GM18507 (cell line): ENCODE data around the gene SCN8A.
"Not testable (repeated sequence)": the region's sequence is repeated elsewhere in the genome, so short reads cannot be mapped to it uniquely, and the experiment has no call there.

Experiments used
- DNase-seq: peaks from one replicate; pipeline ENCODE4 v3.0.0; 2011; ENCODE audit warnings: low read depth; ENCODE audit not compliant: insufficient read length; ENCODE audit errors: extremely low spot score
- FAIRE-seq: peaks from 2 replicates; lab custom pipeline; 2011; peaks lifted over from hg19 to GRCh38; lab: Jason Lieb, UNC

The SCN8A gene

DNA sequence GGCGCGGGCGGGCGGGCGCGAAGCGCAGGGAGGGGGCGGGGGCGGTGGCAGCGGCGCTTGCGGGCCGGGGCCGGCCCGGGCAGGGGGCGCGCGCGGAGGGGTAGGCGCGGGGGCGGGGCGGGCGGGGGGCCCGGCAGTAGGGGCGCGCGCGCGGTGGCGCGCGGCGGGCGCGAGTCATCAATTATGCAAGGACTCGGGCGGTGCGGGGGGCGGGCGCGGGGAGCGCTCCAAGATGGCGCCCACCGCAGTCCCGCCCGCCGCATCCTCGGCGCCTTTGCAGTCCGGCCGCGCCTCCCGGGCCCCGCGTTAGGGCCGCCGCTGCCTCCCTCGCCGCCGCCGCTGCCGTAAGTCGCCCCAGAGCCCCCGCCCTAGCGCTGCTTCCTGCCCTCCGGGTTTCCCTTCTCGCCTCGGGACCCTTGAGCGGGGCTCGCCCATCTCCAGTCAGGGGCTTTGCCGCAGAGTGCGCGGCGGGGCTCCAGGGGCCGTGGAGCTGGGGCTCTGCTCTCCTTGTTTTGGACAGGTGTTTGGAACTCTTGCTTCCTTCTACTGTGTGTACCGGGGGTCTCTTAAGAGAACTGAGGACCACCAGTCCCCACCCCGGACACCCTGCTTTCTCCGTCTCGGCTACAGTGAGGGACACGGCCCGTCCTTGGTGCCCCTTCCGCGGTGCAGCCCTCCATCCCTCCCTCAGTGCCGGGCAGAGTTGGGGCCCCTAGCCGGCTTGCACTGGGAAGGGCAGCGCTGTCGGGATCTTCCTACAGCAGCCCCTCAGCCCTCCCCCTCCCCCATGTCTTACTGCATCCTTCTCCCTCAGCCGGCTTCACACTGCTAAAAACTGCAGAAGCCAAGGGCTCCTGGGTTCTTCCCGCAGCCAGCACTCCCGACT lies at the start of gene SCN8A:
Gene SCN8A, plus strand, starts transcription at position 218 of the 886 bp plus-strand sequence. CDS start 71,585 bp downstream, outside the sequence.
- DNase-seq (no peak), FAIRE-seq (no peak)

DNA sequence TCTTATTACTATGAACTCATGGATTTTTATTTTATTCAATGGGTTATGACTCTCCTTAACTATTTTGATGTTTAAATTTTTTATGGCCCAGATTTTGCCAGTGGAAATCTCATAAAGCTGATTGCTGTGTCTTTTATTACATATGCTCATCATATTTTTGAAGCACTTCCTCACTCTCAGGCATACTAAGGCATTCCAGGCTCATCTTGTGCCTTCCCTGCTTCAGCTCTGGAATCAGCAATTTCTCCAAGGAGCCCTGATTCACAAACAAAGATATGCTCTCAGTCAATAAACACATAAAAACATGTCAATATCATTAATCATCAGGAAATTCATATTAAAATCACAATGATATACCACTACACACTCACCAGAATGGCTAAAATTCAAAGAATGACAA lies 44.9 kb upstream of the SCN8A start:
- FAIRE-seq (no peak), DNase-seq (no peak)

DNA sequence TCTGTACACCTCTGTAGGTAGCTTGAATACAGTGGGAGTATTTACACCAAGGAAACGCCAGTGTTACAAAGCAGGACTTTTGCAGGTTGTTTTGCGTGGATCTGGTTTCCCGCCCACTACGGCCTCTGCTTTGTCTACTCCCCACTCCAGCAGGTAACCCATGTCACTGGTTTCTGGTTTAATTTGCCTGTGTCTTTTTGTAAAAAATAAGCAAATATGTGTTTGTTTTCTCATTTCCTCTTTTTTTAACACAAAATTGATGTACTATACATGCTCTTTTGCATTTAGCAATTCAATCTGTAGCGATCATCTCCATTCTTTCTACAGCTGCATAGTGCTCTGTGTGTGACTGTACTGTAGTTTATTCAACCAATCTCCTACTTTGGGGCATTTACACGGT lies 43.4 kb upstream of the SCN8A start:
- no peak for FAIRE-seq
- DNase-seq, result no peak

DNA sequence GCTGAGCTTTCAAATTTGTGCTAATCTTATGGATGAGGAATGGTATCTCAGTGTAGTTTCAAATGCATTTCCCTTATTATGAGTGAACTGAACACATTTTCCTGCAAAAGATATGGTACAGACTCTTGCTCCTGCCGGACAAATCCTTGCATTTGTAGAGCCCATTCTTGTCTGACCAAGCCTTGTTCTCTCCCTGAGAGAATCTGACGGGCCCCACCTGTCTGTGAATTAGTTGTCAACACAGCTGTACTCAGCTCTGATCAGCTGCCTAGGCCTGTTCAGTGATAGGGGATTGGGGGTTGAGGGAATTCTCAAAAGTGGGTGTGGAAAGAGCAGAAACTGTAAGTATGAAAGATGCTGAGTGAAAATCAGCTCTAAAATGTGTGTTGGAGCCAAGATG lies 42.8 kb upstream of the SCN8A start:
- DNase-seq, result no peak

DNA sequence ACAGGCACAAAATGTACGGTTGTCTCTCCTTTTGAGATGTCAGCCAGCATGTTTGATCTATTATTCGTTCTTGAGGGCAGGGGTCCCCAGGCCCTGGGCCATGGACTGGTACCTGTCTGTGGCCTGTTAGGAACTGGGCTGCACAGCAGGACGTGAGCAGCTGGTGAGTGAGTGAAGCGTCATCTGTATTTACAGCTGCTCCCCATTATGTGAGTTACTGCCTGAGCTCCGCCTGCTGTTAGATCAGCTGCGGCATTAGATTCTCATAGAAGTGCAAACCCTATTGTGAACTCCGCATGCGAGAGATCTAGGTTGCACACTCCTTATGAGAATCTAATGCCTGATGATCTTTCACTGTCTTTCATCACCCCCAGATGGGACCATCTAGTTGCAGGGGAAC lies 41.4 kb upstream of the SCN8A start:
- FAIRE-seq, result no peak
- DNase-seq, result no peak

More for the DNA sequence above, 42.8 kb upstream of the SCN8A start:
- FAIRE-seq, result no peak

DNA sequence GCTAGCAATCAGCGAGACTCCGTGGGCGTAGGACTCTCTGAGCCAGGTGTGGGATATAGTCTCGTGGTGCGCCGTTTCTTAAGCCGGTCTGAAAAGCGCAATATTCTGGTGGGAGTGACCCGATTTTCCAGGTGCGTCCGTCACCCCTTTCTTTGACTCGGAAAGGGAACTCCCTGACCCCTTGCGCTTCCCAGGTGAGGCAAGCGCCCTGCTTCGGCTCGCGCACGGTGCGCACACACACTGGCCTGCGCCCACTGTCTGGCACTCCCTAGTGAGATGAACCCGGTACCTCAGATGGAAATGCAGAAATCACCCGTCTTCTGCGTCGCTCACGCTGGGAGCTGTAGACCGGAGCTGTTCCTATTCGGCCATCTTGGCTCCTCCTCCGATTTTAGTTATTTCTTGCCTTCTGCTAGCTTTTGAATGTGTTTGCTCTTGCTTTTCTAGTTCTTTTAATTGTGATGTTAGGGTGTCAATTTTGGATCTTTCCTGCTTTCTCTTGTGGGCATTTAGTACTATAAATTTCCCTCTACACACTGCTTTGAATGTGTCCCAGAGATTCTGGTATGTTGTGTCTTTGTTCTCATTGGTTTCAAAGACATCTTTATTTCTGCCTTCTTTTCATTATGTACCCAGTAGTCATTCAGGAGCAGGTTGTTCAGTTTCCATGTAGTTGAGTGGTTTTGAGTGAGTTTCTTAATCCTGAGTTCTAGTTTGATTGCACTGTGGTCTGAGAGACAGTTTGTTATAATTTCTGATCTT lies 22.6 kb upstream of the SCN8A start:
- not testable (repeated sequence) for FAIRE-seq, DNase-seq

DNA sequence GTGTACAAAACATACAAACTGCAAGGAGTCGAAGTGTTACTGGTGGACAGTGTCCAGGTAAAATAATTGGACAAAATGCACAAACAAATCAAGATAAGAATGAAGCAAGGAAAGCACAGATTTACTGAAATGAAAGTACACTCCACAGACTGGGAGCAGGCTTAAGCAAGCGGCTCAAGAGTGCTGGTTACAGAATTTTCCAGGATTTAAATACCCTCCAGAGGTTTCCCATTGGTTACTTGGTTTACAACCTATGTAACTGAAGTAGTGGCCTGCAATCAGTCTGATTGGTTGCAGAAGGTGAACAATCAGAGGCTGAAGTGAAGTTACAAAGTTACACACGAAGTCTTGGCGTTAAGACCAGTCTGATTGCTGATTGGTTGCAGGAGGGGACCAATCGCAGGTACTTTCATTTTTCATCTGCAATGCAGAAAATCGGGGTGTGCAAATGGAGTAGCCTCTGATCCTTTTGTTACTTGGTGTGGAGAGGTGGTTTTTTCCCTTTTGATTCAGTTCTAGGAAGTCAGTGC lies 11.6 kb upstream of the SCN8A start:
- DNase-seq, result no peak
- FAIRE-seq, result no peak

DNA sequence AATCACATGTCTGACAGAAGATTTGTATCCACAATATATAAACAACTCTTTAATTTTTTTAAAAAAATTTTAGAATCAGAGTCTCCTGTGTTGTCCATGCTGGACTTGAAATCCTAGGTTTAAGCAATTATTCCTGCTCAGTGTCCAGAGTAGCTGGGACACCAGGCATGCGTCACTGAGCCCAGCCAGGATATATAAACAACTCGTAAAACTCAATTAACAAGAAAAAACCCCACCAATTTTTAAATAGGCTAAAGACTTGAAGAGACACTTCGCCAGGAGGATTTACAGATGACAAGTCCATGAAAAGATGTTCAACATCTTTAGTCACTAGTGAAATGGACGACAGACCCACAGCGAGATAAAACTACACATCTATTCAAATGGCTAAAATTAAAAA lies 2.0 kb upstream of the SCN8A start:
- no peak for DNase-seq
- FAIRE-seq, result no peak

DNA sequence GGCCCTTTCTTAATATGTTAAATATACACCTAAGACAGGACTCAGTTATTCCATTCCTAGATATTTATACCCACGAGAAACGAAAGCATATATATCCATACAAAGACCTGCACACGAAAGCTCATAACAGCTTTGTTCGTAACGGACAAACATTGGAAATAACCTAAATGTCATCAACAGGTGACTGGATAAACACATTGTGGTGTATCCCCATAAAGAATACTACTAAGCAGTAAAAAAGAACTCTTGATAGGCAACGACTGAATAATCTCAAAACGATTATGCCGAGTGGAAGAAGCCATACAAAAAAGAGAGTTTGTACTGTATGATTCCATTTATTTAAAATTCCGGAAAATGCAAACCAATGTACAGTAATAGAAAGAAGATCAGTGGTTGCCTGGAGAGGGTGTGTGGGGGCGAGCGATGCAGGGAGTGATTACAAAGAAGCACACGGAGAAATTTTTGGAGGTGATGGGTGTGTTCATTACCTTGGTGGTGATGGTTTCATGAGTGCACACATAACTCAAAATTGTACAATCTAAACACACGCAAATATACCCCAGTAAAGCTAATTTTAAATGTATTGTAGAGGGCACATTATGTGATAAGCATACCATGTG lies 1.4 kb upstream of the SCN8A start:
- no peak for DNase-seq
- no peak for FAIRE-seq

DNA sequence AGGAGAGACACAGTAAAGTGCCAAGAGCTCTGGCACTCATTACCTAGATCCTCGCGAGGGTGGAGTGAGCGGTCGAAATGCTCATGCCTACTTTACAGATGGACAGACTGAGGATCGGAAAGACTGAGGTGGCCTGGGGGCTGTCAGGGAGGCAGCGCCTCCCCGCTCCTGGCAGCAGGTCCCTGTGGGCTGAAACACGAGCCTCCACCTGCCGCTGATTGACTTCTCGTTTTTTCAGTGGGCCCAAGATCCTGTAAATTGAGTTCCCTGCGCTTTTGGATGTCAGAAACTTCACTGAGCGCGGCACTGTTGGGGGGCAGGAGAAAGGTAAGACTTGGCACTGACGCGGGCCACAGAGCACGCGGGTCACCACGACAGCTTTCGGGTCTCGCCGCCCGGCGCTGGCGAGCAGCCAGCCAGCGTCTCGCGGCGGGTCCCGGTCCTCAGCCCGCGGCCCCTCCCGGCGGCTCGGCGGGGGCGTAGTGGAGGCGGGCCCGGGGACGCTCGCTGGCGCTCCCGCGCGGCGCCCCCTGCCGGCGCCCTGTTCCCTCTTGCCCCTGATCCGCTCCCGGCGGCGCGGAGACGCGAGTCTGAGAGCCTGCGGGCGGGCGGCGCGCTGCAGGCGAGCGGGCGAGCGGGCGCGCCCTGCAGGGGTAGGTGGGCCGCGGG lies 552 bp upstream of the SCN8A start:
- FAIRE-seq (no peak), DNase-seq (peak; percentile 46)

DNA sequence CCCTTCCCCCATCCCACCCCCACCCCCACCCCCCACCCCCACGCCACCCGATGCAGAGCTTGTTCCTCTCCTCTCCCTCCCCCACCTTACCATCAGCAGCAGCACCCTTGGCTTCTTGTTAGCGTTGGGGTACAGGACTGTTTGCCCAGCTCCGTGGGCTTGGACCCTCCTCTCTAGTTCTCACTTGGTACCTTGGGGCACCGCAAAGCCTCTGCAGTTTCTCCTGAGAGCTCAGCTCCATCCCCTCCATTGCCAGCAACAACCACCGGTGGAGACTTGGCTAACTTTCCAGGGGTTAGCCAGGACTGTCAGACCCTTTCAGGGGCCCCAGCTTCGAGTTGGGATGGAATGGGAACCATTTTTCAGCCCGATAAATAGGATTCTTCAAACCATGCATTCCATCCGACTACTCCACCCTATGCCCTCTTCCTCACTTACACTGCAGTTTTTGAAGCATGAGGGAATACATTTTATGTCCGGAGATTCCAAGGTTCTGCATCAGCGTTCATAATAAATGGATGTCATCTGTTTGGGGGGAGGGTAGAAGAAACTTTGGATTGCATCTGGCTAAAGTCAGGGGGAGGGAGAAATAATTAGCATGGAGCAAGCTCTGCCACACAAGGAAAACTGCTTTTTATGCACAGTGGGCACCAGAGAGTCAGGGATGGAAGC lies 1.1 kb downstream of the SCN8A start:
- FAIRE-seq, result no peak
- DNase-seq, result no peak

DNA sequence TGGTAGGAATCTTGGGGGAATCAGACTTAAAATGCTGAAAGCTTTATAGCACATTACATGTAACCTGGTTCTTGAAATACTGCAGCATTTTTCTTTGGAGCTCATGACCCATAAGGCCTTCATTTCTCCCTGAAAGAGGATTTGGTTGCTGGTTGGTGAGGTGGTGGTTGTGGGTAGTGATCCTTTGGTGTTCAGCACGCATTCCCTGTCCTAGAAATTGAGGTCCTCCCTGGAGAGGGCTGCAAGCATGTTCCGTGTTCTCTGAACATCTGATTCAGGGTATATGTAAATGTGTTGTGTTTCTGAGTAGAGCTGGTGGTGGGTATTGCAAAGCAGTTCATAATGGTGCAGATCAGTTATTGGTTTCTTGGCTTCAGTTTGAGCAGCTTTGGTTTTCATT lies 2.0 kb downstream of the SCN8A start:
- no peak for DNase-seq

DNA sequence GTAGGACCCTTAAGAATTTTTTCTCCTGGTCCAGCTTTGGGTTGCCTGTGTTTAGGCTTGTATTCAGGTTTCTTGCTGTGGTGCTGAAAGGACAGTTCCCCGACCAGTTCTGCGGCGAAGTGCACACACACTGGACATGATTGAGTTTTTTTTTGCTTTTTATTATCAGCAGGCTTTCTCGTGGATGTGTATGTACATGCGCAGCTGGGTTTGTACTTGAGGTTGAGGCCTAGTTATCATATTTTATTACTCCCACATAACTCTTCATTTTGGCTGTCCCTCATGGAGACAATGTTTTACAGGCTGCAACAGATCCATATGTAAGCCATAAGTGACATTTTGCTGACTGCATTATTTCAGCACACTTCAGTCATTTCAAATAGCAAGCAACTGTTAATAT lies 2.5 kb downstream of the SCN8A start:
- DNase-seq, result no peak
- FAIRE-seq, result no peak

More for the DNA sequence above, 2.0 kb downstream of the SCN8A start:
- FAIRE-seq, result no peak

DNA sequence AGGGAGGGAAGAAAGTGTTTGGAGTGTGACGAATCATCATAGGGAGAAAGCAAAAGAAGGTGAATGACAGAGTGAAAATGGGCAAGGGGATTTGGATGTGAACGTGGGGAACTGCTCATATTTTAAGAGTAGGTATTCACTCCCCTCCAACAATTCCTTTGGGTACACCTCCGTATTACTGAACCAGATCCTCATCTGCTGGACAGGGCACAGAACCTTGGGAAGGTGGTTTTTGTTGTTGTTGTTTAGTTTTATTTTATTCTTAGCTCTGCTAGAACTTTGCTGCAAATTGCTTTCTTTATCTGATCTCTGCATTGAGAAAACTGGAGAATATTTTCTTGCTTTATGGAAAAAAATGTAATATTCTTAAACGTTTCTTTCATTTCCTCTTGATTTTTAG lies 7.1 kb downstream of the SCN8A start:
- DNase-seq (no peak), FAIRE-seq (no peak)

DNA sequence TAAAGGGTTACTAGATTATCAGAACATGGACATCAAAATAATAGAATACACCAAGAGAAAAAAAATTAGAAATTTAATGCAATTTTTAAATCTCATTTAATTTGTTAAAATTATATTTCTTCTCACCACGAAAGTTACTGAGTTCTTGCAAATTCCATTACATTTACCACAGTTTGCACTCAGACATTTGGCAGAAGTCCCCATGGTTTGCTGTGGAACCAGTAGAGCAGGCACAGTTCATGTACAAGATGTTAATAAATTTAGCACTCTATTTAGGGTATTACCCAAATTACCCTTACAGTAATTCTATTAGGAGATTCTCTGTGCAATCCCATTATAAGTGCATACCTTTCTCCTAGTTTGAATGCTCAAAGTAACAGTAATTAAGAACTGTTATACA lies 9.7 kb downstream of the SCN8A start:
- FAIRE-seq, result no peak
- DNase-seq, result no peak

DNA sequence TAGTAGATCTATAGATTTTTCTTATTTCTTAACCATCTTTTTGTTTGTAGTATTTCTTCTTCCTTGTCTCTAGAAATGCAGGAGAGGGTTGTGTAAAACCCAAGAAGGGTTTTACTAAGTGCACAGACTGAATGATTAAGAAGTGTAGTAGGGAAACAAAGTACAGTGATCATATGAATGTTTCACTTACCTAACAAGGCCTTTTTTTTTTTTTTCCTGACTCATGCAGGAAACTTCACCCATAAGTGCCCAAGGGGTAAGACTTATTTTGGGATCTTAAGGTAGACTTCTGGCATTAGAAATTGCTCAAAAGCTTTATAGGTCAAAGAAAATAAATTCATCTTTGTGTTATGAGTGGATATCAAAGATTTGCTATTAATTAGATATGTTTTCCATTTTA lies 10.2 kb downstream of the SCN8A start:
- no peak for FAIRE-seq
- DNase-seq, result no peak

DNA sequence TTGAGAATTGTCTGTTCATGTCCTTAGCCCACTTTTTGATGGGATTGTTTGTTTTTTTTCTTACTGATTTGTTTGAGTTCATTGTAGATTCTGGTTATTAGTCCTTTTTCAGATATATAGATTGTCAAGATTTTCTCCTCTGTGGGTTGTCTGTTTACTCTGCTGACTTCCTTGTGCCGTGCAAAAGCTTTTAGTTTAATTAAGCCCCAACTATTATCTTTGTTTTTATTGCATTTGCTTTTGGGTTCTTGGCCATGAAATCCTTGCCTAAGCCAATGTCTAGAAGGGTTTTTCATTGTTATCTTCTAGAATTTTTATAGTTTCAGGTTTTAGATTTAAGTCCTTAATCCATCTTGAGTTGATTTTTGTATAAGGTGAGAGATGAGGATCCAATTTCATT lies 14.9 kb downstream of the SCN8A start:
- DNase-seq, FAIRE-seq: not testable (repeated sequence)

DNA sequence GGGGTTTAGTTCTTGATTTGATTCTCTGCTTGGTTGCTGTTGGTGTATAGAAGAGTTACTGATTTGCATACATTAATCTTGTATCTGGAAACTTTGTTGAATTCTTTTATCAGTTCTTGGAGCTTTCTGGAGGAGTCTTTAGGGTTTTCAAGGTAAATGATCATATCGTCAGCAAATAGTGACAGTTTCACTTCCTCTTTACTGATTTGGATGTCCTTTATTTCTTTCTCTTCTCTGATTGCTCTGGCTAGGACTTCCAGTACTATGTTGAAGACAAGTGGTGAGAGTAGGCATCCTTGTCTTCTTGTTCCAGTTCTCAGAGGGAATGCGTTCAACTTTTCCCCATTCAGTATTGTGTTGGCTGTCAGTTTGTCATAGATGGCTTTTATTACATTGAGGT lies 16.2 kb downstream of the SCN8A start:
- DNase-seq, FAIRE-seq: not testable (repeated sequence)

DNA sequence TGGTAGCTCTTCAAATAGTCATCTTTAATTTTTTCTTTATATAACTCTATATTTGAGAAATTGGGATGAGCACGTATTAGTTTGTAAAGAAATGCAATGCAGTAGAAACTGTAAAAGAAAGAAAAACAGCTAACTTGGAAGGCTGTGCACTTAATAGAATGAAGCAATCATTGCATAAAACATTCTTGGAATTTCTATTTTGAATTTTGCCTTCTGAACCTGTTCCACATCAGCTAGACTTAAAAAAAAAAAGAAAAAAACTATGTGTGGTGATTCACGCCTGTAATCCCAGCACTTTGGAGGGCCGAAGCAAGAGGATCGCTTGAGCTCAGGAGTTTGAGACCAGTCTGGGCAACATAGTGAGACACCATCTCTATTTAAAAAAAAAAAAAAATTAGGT lies 29.4 kb downstream of the SCN8A start:
- DNase-seq (no peak), FAIRE-seq (no peak)
